HUES6 (cell line): Measurements from ENCODE around the gene ERCC6L2.

Experiments
- H3K27ac ChIP-seq: 2 replicates; pipeline ENCODE4 v1.7.0; 2013; ENCODE audit warnings: low read depth, mild to moderate bottlenecking, low read length, inconsistent platforms
- H3K27me3 ChIP-seq: 2 replicates; pipeline ENCODE4 v1.6.1; 2013; ENCODE audit warnings: low read length; ENCODE audit not compliant: control insufficient read depth, insufficient read depth
- H3K36me3 ChIP-seq: 2 replicates; pipeline ENCODE4 v1.6.1; 2013; ENCODE audit warnings: low read length; ENCODE audit not compliant: control insufficient read depth, insufficient read depth
- H3K4me1 ChIP-seq: 2 replicates; pipeline ENCODE4 v1.6.1; 2013; ENCODE audit warnings: low read length; ENCODE audit not compliant: control insufficient read depth, insufficient read depth
- H3K4me3 ChIP-seq: 2 replicates; pipeline ENCODE4 v1.5.1; 2013; ENCODE audit warnings: low read depth, low read length
- H3K9ac ChIP-seq: one replicate; pipeline ENCODE4 v1.6.1; 2013; ENCODE audit warnings: mild to moderate bottlenecking, low read length
- H3K9me3 ChIP-seq: 2 replicates; pipeline ENCODE4 v1.6.1; 2013; ENCODE audit warnings: low read depth, low read length; ENCODE audit not compliant: control insufficient read depth, insufficient read depth

ERCC6L2 gene

GRCh38 chr9:96006296-96006879, 130.9 kb downstream of the ERCC6L2 start:
- peaks cover 45% of the 10 kb centered on the region for H3K36me3 ChIP-seq

GRCh38 chr9:96006961-96007360, 131.5 kb downstream of the ERCC6L2 start:
- Histone ChIP-seq H3K9me3 (0 out of 2 replicates have a peak, but pooled peaks cover 4% of the 10 kb centered on the region), H3K27me3 (no peaks in the 10 kb centered on the region), H3K4me1 (no peaks in the 10 kb centered on the region), H3K36me3 (peaks cover 45% of the 10 kb centered on the region), H3K9ac (no peak overlapping the region), H3K4me3 (no peak overlapping the region), H3K27ac (no peak overlapping the region)

More at GRCh38 chr9:96006296-96006879, 130.9 kb downstream of the ERCC6L2 start:
- 0 out of 2 replicates have a peak, but pooled peaks cover 5% of the 10 kb centered on the region for H3K9me3 ChIP-seq
- H3K4me3 ChIP-seq: no peak overlapping the region
- no peaks in the 10 kb centered on the region for H3K4me1 ChIP-seq
- H3K9ac ChIP-seq: no peak overlapping the region
- no peaks in the 10 kb centered on the region for H3K27me3 ChIP-seq
- no peak overlapping the region for H3K27ac ChIP-seq

GRCh38 chr9:96008502-96009222, 133.2 kb downstream of the ERCC6L2 start:
- H3K27ac ChIP-seq: no peak overlapping the region
- H3K9ac ChIP-seq: no peak overlapping the region
- no peaks in the 10 kb centered on the region for H3K4me1 ChIP-seq
- no peaks in the 10 kb centered on the region for H3K9me3 ChIP-seq
- no peaks in the 10 kb centered on the region for H3K27me3 ChIP-seq
- peaks cover 45% of the 10 kb centered on the region for H3K36me3 ChIP-seq
- no peak overlapping the region for H3K4me3 ChIP-seq

GRCh38 chr9:96009223-96009602, 133.7 kb downstream of the ERCC6L2 start:
- Histone ChIP-seq H3K4me1 (no peaks in the 10 kb centered on the region), H3K4me3 (no peak overlapping the region), H3K36me3 (peaks cover 48% of the 10 kb centered on the region), H3K9me3 (no peaks in the 10 kb centered on the region), H3K27me3 (no peaks in the 10 kb centered on the region), H3K9ac (no peak overlapping the region), H3K27ac (no peak overlapping the region)

- Histone ChIP-seq H3K27ac (no peak overlapping the region), H3K9me3 (no peaks in the 10 kb centered on the region), H3K36me3 (peaks cover 41% of the 10 kb centered on the region), H3K4me1 (no peaks in the 10 kb centered on the region), H3K4me3 (no peak overlapping the region), H3K9ac (no peak overlapping the region), H3K27me3 (no peaks in the 10 kb centered on the region)
These were observed 134.4 kb downstream of the ERCC6L2 start for GRCh38 chr9:96009690-96010472.

GRCh38 chr9:96014078-96014477, 138.6 kb downstream of the ERCC6L2 start:
- H3K27me3 ChIP-seq: peaks cover under 1% of the 10 kb centered on the region; the same call in 1 of the 2 replicates
- H3K4me1 ChIP-seq: no peaks in the 10 kb centered on the region
- no peak overlapping the region for H3K4me3 ChIP-seq
- no peak overlapping the region for H3K9ac ChIP-seq
- H3K9me3 ChIP-seq: no peaks in the 10 kb centered on the region
- H3K36me3 ChIP-seq: peaks cover 11% of the 10 kb centered on the region
- H3K27ac ChIP-seq: no peak overlapping the region

- H3K4me3 ChIP-seq: no peak overlapping the region
- H3K9me3 ChIP-seq: no peaks in the 10 kb centered on the region
- peaks cover 7% of the 10 kb centered on the region; the same call in 1 of the 2 replicates for H3K4me1 ChIP-seq
- no peak overlapping the region for H3K27ac ChIP-seq
- peaks cover 20% of the 10 kb centered on the region for H3K27me3 ChIP-seq
- H3K36me3 ChIP-seq: peaks cover 6% of the 10 kb centered on the region; the same call in 1 of the 2 replicates
- no peak overlapping the region for H3K9ac ChIP-seq
These were observed 140.6 kb downstream of the ERCC6L2 start for GRCh38 chr9:96015876-96016686.
